CD8-positive, alpha-beta memory T cell (primary cell): Measurements from ENCODE around the gene SLC25A18. TPM values are rescaled to one million over a fixed set of nuclear protein-coding genes. Genes with fewer than 3 reads are reported as not detected.

Source experiments
- CTCF ChIA-PET: fragments of 350-600 bp; sonication (Branson Sonifier 250); formaldehyde crosslinking; loops from one replicate; lab custom pipeline; 2021; ENCODE audit warnings: antibody characterized with exemption; lab: Charles Lee
- POLR2A ChIA-PET: fragments of 350-600 bp; sonication (Branson Sonifier 250); formaldehyde crosslinking; loops from one replicate; lab custom pipeline; 2021; ENCODE audit warnings: antibody characterized with exemption; lab: Charles Lee
- DNase-seq, 5 donors: peaks; one replicate each; pipeline versions ENCODE4 v3.0.0 to v3.0.0-alpha.2; 2020 to 2022; ENCODE audit warnings: mixed read lengths in 1 of 5
- H3K27ac ChIP-seq: one replicate; pipeline ENCODE4 v1.7.0; 2013; ENCODE audit warnings: low read depth, mild to moderate bottlenecking, low read length, moderate library complexity
- H3K27me3 ChIP-seq: 2 replicates; pipeline ENCODE4 v1.7.0; 2013; ENCODE audit warnings: low read length, mild to moderate bottlenecking; ENCODE audit not compliant: insufficient read depth, poor library complexity, severe bottlenecking
- H3K36me3 ChIP-seq: 2 replicates; pipeline ENCODE4 v1.7.0; 2013; ENCODE audit warnings: mild to moderate bottlenecking, low read length, moderate library complexity; ENCODE audit not compliant: insufficient read depth
- H3K4me1 ChIP-seq: 2 replicates; pipeline ENCODE4 v1.7.0; 2013; ENCODE audit warnings: mild to moderate bottlenecking, low read length, moderate library complexity; ENCODE audit not compliant: insufficient read depth
- H3K4me3 ChIP-seq: 2 replicates; pipeline ENCODE4 v1.7.0; 2013; ENCODE audit warnings: mild to moderate bottlenecking, low read length
- H3K9me3 ChIP-seq: 2 replicates; pipeline ENCODE4 v1.7.0; 2013; ENCODE audit warnings: mild to moderate bottlenecking, low read length
- H3K27ac Mint-ChIP-seq, 8 donors: one replicate each; pipeline ENCODE4 v1.8.0; 2020 to 2021; ENCODE audit warnings: mixed read lengths in 8 of 8, mild to moderate bottlenecking in 6 of 8, inconsistent platforms in 3 of 8, moderate library complexity in 3 of 8
- H3K27me3 Mint-ChIP-seq, 2 donors: one replicate each; pipeline ENCODE4 v1.8.0; 2020 to 2021; ENCODE audit warnings: mixed read lengths in 2 of 2, mild to moderate bottlenecking in 1 of 2, moderate library complexity in 1 of 2
- H3K36me3 Mint-ChIP-seq, 3 donors: one replicate each; pipeline ENCODE4 v1.8.0; 2020 to 2021; ENCODE audit warnings: mixed read lengths in 3 of 3, inconsistent platforms in 1 of 3, mild to moderate bottlenecking in 1 of 3
- H3K4me1 Mint-ChIP-seq, 3 donors: one replicate each; pipeline ENCODE4 v1.8.0; 2020 to 2021; ENCODE audit warnings: mixed read lengths in 3 of 3, inconsistent platforms in 1 of 3, mild to moderate bottlenecking in 1 of 3
- H3K4me3 Mint-ChIP-seq, 7 donors: one replicate each; pipeline ENCODE4 v1.8.0; 2020 to 2021; ENCODE audit warnings: mixed read lengths in 7 of 7, mild to moderate bottlenecking in 6 of 7, moderate library complexity in 4 of 7, inconsistent platforms in 2 of 7
- H3K9me3 Mint-ChIP-seq, 5 donors: one replicate each; pipeline ENCODE4 v1.8.0; 2020 to 2022; ENCODE audit warnings: mixed read lengths in 5 of 5, mild to moderate bottlenecking in 3 of 5, moderate library complexity in 2 of 5, inconsistent platforms in 1 of 5
- polyA plus RNA-seq: library from polyadenylated mRNA; unstranded; fragments of 300-500 nt; fragmentation: Illumina TruSeq; gene quantifications from one replicate; pipeline ENCODE4 v1.2.3, GENCODE V29; 2021
- total RNA-seq, 2 experiments: library from RNA; stranded (reverse); gene quantifications; one replicate each; pipeline ENCODE4 v1.2.3, GENCODE V29; 2021

Gene SLC25A18
- total and polyA plus RNA-seq, 3 experiments from 2014 or later: not detected

DNA sequence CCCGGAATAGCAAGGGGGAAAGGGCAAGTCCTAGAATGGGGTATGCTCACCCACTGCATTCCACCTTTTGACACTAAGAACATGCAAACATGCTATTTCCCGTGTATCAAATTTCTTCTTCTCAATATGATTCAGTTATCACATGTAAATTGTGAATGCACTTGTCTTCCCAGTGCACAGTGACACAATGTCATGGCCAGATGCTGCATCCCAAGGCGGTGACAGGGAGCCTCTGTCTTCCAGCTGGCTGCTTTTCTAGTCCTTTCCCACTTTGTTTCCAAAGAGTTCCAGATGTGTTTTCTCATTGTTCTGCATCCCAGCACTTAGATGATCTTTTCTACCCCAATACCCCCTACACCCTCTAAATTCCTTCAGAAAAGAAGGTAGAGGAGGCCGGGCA is 12.4 kb downstream of the SLC25A18 start:
- Histone ChIP-seq H3K4me3 (no peak overlapping the region), H3K36me3 (no peaks in the 10 kb centered on the region), H3K27me3 (no peaks in the 10 kb centered on the region), H3K4me1 (no peaks in the 10 kb centered on the region), H3K27ac (no peak overlapping the region), H3K9me3 (no peaks in the 10 kb centered on the region)
- POLR2A ChIA-PET: no interaction called here
- Mint-ChIP-seq H3K36me3 (no peaks in the 10 kb centered on the region), H3K27ac (no peak overlapping the region), H3K4me1 (no peaks in the 10 kb centered on the region), H3K4me3 (no peak overlapping the region), H3K9me3 (no peaks in the 10 kb centered on the region), H3K27me3 (peaks cover 14 to 16% of the 10 kb centered on the region in 2 donors)
- no peak for DNase-seq
- CTCF ChIA-PET: no interaction called here

DNA sequence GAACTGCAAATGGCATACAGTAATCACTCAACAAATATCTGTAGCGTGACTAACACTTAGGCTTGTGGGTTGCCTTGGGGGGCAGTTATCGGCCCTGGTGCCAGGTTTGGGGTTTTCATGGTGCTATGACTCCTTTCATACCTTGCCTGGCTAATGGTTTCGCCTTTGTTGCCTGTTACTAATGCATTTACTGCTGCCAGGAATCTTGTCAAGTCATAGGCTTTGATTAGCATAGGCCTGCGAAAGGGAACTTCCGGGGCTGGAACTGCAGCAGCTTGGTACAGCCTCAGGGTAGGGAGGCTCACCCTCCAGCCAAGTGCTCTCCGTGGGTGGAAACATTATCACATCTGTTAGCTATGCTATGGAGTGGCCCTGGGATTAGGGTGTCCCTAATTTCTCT is 13.2 kb downstream of the SLC25A18 start:
- Histone ChIP-seq H3K4me3 (no peak overlapping the region), H3K9me3 (no peaks in the 10 kb centered on the region), H3K4me1 (no peaks in the 10 kb centered on the region), H3K27me3 (no peaks in the 10 kb centered on the region), H3K27ac (no peak overlapping the region), H3K36me3 (no peaks in the 10 kb centered on the region)
- no peak overlapping the region for H3K4me3 Mint-ChIP-seq
- peaks cover 8 to 13% of the 10 kb centered on the region in 2 donors for H3K27me3 Mint-ChIP-seq
- no peak for DNase-seq
- ChIA-PET POLR2A (no interaction called here), CTCF (no interaction called here)
- no peak overlapping the region for H3K27ac Mint-ChIP-seq
- no peaks in the 10 kb centered on the region for H3K9me3 Mint-ChIP-seq
- H3K4me1 Mint-ChIP-seq: no peaks in the 10 kb centered on the region
- H3K36me3 Mint-ChIP-seq: no peaks in the 10 kb centered on the region

GRCh38 chr22:17578136-17578754 is 14.9 kb downstream of the SLC25A18 start:
- Histone ChIP-seq H3K27ac (no peak overlapping the region), H3K27me3 (no peaks in the 10 kb centered on the region), H3K9me3 (no peaks in the 10 kb centered on the region), H3K36me3 (no peaks in the 10 kb centered on the region), H3K4me3 (no peak overlapping the region), H3K4me1 (no peaks in the 10 kb centered on the region)
- CTCF ChIA-PET: no interaction called here
- Mint-ChIP-seq H3K36me3 (no peaks in the 10 kb centered on the region), H3K27me3 (peaks cover 8 to 13% of the 10 kb centered on the region in 2 donors), H3K4me1 (no peaks in the 10 kb centered on the region), H3K9me3 (no peaks in the 10 kb centered on the region), H3K4me3 (no peak overlapping the region), H3K27ac (no peak overlapping the region)
- no peak for DNase-seq
- POLR2A ChIA-PET: no interaction called here

GRCh38 chr22:17579535-17579981 is 16.3 kb downstream of the SLC25A18 start:
- no peaks in the 10 kb centered on the region for H3K4me1 Mint-ChIP-seq
- peaks cover 0 to 8% of the 10 kb centered on the region in 2 donors for H3K27me3 Mint-ChIP-seq
- Histone ChIP-seq H3K4me1 (no peaks in the 10 kb centered on the region), H3K27me3 (no peaks in the 10 kb centered on the region), H3K4me3 (no peak overlapping the region), H3K27ac (no peak overlapping the region), H3K36me3 (no peaks in the 10 kb centered on the region), H3K9me3 (no peaks in the 10 kb centered on the region)
- POLR2A ChIA-PET: no interaction called here
- H3K27ac Mint-ChIP-seq: no peak overlapping the region
- H3K36me3 Mint-ChIP-seq: no peaks in the 10 kb centered on the region
- no peak for DNase-seq
- CTCF ChIA-PET: no interaction called here
- H3K4me3 Mint-ChIP-seq: no peak overlapping the region
- no peaks in the 10 kb centered on the region for H3K9me3 Mint-ChIP-seq

GRCh38 chr22:17580441-17581031 is 17.2 kb downstream of the SLC25A18 start:
- Histone ChIP-seq H3K9me3 (no peaks in the 10 kb centered on the region), H3K27ac (no peak overlapping the region), H3K4me3 (no peak overlapping the region), H3K27me3 (no peaks in the 10 kb centered on the region), H3K36me3 (no peaks in the 10 kb centered on the region), H3K4me1 (no peaks in the 10 kb centered on the region)
- Mint-ChIP-seq H3K27me3 (peaks cover 0 to 8% of the 10 kb centered on the region in 2 donors), H3K9me3 (no peaks in the 10 kb centered on the region), H3K4me3 (no peak overlapping the region), H3K36me3 (no peaks in the 10 kb centered on the region), H3K4me1 (no peaks in the 10 kb centered on the region), H3K27ac (no peak overlapping the region)
- CTCF ChIA-PET: no interaction called here
- no peak for DNase-seq
- POLR2A ChIA-PET: no interaction called here

- H3K27me3 Mint-ChIP-seq: peaks cover 0 to 8% of the 10 kb centered on the region in 2 donors
- H3K4me1 ChIP-seq: no peaks in the 10 kb centered on the region
- no peaks in the 10 kb centered on the region for H3K4me1 Mint-ChIP-seq
- CTCF ChIA-PET: no interaction called here
- H3K9me3 ChIP-seq: no peaks in the 10 kb centered on the region
- no peak overlapping the region for H3K4me3 Mint-ChIP-seq
- no peak overlapping the region for H3K27ac Mint-ChIP-seq
- H3K27me3 ChIP-seq: no peaks in the 10 kb centered on the region
- POLR2A ChIA-PET: no interaction called here
- DNase-seq: no peak
- no peak overlapping the region for H3K4me3 ChIP-seq
- H3K27ac ChIP-seq: no peak overlapping the region
- no peaks in the 10 kb centered on the region for H3K36me3 ChIP-seq
- H3K36me3 Mint-ChIP-seq: no peaks in the 10 kb centered on the region
- H3K9me3 Mint-ChIP-seq: no peaks in the 10 kb centered on the region
Measured at GRCh38 chr22:17581056-17581455, 17.8 kb downstream of the SLC25A18 start.

DNA sequence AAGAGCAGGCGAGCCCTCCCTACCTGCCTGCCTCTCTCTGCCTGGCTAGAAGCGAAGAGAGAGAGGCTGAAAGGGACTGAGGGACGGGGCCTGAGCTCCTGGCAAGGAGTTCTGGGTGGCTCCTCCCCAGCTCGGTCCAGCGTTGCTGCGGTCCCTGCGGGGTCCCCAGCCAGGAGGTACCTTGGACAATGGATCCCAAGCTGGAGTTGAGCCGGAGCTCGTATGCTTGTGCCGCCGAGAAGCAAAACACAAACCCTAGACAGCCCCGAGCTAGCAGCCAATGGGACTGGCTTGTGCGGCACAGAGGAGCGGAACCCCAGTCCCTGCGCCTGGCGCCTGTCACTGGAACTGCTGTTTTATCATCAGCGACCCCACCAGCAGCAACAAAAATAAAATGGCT is 18.3 kb downstream of the SLC25A18 start:
- Mint-ChIP-seq H3K4me1 (no peaks in the 10 kb centered on the region), H3K27ac (no peak overlapping the region), H3K9me3 (no peaks in the 10 kb centered on the region), H3K36me3 (no peaks in the 10 kb centered on the region), H3K27me3 (peaks cover 0 to 8% of the 10 kb centered on the region in 2 donors), H3K4me3 (no peak overlapping the region)
- Histone ChIP-seq H3K36me3 (no peaks in the 10 kb centered on the region), H3K4me1 (no peaks in the 10 kb centered on the region), H3K27me3 (no peaks in the 10 kb centered on the region), H3K4me3 (no peak overlapping the region), H3K9me3 (no peaks in the 10 kb centered on the region), H3K27ac (no peak overlapping the region)
- DNase-seq: no peak
- ChIA-PET CTCF (no interaction called here), POLR2A (no interaction called here)

DNA sequence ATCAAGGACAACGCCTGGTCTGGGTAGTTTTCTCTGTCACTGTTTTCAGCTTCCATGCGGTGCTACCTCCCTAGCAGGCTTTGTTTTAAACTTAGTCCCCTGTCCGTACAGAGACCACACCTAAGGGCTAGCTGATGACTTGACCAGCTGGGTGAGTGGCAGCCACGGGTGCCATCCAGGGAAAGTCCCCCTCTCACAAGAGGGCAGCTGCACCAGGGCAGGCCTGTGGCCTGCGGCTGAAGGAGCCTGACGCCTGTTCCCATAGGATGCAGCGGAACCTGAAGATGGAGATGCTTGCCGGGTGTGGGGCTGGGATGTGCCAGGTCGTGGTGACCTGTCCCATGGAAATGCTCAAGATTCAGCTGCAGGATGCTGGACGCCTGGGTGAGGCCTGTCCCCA is 19.9 kb downstream of the SLC25A18 start:
- Histone ChIP-seq H3K4me3 (no peak overlapping the region), H3K36me3 (no peaks in the 10 kb centered on the region), H3K27me3 (no peaks in the 10 kb centered on the region), H3K9me3 (no peaks in the 10 kb centered on the region), H3K4me1 (no peaks in the 10 kb centered on the region), H3K27ac (no peak overlapping the region)
- POLR2A ChIA-PET: no interaction called here
- H3K4me3 Mint-ChIP-seq: no peak overlapping the region
- no peaks in the 10 kb centered on the region for H3K4me1 Mint-ChIP-seq
- no peaks in the 10 kb centered on the region for H3K9me3 Mint-ChIP-seq
- CTCF ChIA-PET: no interaction called here
- DNase-seq: no peak
- H3K27me3 Mint-ChIP-seq: peaks cover 0 to 8% of the 10 kb centered on the region in 2 donors
- H3K27ac Mint-ChIP-seq: no peak overlapping the region
- no peaks in the 10 kb centered on the region for H3K36me3 Mint-ChIP-seq
